ACC112 (cell line): ENCODE measurements around the gene SDE2.
"Not testable (repeated sequence)": the region's sequence is repeated elsewhere in the genome, so short reads cannot be mapped to it uniquely, and the experiment has no call there.

ENCODE experiments used
- H2AFZ ChIP-seq: fragments of 200-600 bp; sonication (generic); one replicate; pipeline ENCODE4 v1.6.0; 2017; ENCODE audit warnings: antibody characterized with exemption, low read length; ENCODE audit not compliant: unreplicated experiment
- H3K27ac ChIP-seq: fragments of 200-600 bp; sonication (generic); 2 replicates; pipeline ENCODE4 v1.5.1; 2014; ENCODE audit warnings: low read depth, mild to moderate bottlenecking, antibody characterized with exemption, low read length, moderate library complexity
- H3K27me3 ChIP-seq: fragments of 200-600 bp; sonication (generic); 2 replicates; pipeline ENCODE4 v1.6.1; 2014; ENCODE audit warnings: mild to moderate bottlenecking, antibody characterized with exemption, low read length, moderate library complexity, mixed read lengths; ENCODE audit not compliant: insufficient read depth
- H3K36me3 ChIP-seq: fragments of 200-600 bp; sonication (generic); 2 replicates; pipeline ENCODE4 v1.6.1; 2016; ENCODE audit warnings: mild to moderate bottlenecking, antibody characterized with exemption, low read length, moderate library complexity, mixed read lengths; ENCODE audit not compliant: insufficient read depth
- H3K4me1 ChIP-seq: fragments of 200-600 bp; sonication (generic); one replicate; pipeline ENCODE4 v1.6.1; 2016; ENCODE audit warnings: low read length, mixed read lengths; ENCODE audit not compliant: insufficient read depth, unreplicated experiment, control insufficient read depth
- H3K4me3 ChIP-seq: fragments of 200-600 bp; sonication (generic); 2 replicates; pipeline ENCODE4 v1.5.1; 2014; ENCODE audit warnings: mild to moderate bottlenecking, low read depth, low read length
- H3K79me2 ChIP-seq: fragments of 200-600 bp; sonication (generic); one replicate; pipeline ENCODE4 v1.6.0; 2016; ENCODE audit warnings: low read length; ENCODE audit not compliant: control insufficient read depth, unreplicated experiment, insufficient read depth

SDE2 gene

DNA sequence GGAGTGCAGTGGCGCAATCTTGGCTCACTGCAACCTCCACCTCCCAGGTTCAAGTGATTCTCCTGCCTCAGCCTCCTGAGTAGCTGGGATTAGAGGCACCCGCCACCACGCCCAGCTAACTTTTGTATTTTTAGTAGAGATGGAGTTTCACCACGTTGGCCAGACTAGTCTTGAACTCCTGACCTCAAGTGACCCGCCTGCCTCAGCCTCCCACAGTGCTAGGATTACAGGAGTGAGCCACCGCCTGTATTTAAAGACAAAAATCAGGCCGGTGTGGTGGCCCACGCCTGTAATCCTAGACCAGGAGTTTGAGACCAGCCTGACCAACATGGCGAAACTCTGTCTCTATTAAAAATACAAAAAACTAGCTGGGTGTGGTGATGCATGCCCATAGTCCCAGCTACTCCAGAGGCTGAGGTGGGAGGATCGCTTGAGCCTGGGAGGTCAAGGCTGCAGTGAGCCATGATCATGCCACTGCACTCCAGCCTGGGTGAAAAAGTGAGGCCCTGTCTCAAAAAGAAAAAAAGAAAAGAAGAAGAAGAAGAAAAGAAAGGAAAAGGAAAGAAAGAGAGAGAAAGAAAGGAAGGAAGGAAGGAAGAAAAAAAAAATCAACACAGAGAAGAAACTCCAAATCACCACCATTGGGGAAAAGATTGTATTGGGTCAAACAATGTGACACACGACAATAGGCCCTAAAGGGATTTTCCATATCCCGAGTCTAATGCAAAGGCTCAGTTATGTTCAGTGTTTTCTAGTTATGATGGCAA is 8.2 kb upstream of the SDE2 start:
- H3K36me3 ChIP-seq, H3K4me3 ChIP-seq, H3K27me3 ChIP-seq, H3K4me1 ChIP-seq, H3K79me2 ChIP-seq, H2AFZ ChIP-seq, H3K27ac ChIP-seq: not testable (repeated sequence)

DNA sequence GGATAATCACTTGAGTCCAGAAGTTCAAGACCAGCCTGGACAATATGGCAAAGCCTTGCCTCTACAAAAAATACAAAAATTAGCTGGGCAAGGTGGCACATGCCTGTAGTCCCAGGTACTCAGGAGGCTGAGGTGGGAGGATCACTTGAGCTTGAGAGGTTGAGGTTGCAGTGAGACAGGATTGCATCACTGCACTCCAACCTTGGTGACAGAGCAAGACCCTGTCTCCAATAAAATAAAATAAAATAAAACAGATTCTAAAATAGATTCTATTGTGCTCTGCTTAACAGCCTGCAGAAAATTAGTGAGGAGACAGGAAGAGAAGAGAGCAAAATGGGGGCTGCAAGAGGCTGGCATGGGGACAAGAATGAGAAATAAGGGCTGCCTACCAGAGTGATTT is 7.5 kb upstream of the SDE2 start:
- H3K36me3 ChIP-seq, result no peaks in the 10 kb centered on the region
- H3K4me3 ChIP-seq, result no peak overlapping the region
- H3K4me1 ChIP-seq, result no peaks in the 10 kb centered on the region
- no peaks in the 10 kb centered on the region for H3K79me2 ChIP-seq
- no peak overlapping the region for H3K27ac ChIP-seq
- H3K27me3 ChIP-seq, result no peaks in the 10 kb centered on the region
- H2AFZ ChIP-seq, result no peak overlapping the region

- no peaks in the 10 kb centered on the region for H3K36me3 ChIP-seq
- no peak overlapping the region for H2AFZ ChIP-seq
- no peak overlapping the region for H3K4me3 ChIP-seq
- peaks cover 4% of the 10 kb centered on the region for H3K4me1 ChIP-seq
- no peaks in the 10 kb centered on the region for H3K79me2 ChIP-seq
- no peak overlapping the region for H3K27ac ChIP-seq
- no peaks in the 10 kb centered on the region for H3K27me3 ChIP-seq
Measured at GRCh38 chr1:226004396-226004795, 5.3 kb upstream of the SDE2 start.

- Histone ChIP-seq H3K27me3 (no peaks in the 10 kb centered on the region), H3K79me2 (peaks cover 5% of the 10 kb centered on the region), H3K4me1 (peaks cover 4% of the 10 kb centered on the region), H3K4me3 (no peak overlapping the region), H3K36me3 (no peaks in the 10 kb centered on the region), H3K27ac (no peak overlapping the region), H2AFZ (no peak overlapping the region)
Measured at GRCh38 chr1:226003502-226004170, 4.5 kb upstream of the SDE2 start.

- no peak overlapping the region for H3K27ac ChIP-seq
Measured at GRCh38 chr1:226002667-226003501, 3.7 kb upstream of the SDE2 start.

DNA sequence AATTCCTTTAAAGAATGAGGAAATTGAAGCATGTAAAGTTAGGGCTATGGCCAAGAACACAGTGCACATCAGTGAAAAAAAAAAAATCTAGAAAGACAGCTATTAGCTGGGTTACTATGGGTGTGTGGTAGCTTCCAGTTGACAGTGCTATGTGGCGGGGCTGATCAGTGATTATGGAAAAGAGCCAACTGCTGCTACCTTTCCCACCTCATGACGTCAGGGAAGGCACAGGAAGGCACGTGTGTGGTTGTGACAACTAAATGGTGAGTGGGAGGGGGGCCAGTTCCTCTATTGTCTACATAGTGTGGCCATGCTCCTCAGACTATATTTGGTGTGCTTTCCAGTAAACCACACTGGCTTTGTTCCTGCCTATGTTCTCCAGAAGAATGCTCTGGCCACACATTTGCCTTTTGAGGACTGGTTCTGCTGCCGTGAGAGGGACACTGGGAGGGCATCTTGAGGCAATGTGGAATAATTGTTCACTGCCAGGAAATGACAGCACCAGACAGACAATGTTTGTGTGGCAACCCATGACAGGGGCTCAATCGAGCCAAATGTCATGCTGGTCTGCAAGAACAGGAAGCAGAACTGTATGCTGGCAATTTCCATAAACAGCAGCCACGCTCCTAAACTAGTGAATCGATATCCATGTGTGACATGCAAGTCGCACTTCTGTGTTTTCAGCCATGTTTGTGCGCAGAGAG is 3.0 kb upstream of the SDE2 start:
- Histone ChIP-seq H3K4me1 (peaks cover 12% of the 10 kb centered on the region), H3K79me2 (peaks cover 20% of the 10 kb centered on the region), H3K36me3 (no peaks in the 10 kb centered on the region), H3K4me3 (no peak overlapping the region), H2AFZ (no peak overlapping the region), H3K27ac (no peak overlapping the region), H3K27me3 (no peaks in the 10 kb centered on the region)

More at GRCh38 chr1:226002667-226003501, 3.7 kb upstream of the SDE2 start:
- H3K4me1 ChIP-seq, result peaks cover 4% of the 10 kb centered on the region
- H3K79me2 ChIP-seq, result peaks cover 13% of the 10 kb centered on the region
- no peaks in the 10 kb centered on the region for H3K27me3 ChIP-seq
- no peak overlapping the region for H2AFZ ChIP-seq
- H3K4me3 ChIP-seq, result no peak overlapping the region
- H3K36me3 ChIP-seq, result no peaks in the 10 kb centered on the region

GRCh38 chr1:226001088-226001487 is 1.9 kb upstream of the SDE2 start:
- no peaks in the 10 kb centered on the region for H3K27me3 ChIP-seq
- H3K36me3 ChIP-seq, result no peaks in the 10 kb centered on the region
- H3K4me1 ChIP-seq, result peaks cover 22% of the 10 kb centered on the region
- peaks cover 31% of the 10 kb centered on the region for H3K79me2 ChIP-seq
- no peak overlapping the region for H3K4me3 ChIP-seq
- no peak overlapping the region for H2AFZ ChIP-seq
- H3K27ac ChIP-seq, result no peak overlapping the region

- Histone ChIP-seq H3K79me2 (peaks cover 36% of the 10 kb centered on the region), H3K4me1 (peaks cover 26% of the 10 kb centered on the region)
- not testable (repeated sequence) for H3K27me3 ChIP-seq, H3K36me3 ChIP-seq, H3K4me3 ChIP-seq, H2AFZ ChIP-seq, H3K27ac ChIP-seq
Measured at GRCh38 chr1:226000493-226001081, 1.4 kb upstream of the SDE2 start.

GRCh38 chr1:225999912-226000337 is 782 bp upstream of the SDE2 start:
- H3K4me1 ChIP-seq, result peaks cover 26% of the 10 kb centered on the region
- peak overlapping the region; percentile 58; the same call in 1 of the 2 replicates for H3K27ac ChIP-seq
- H3K4me3 ChIP-seq, result peak overlapping the region; percentile 84
- H2AFZ ChIP-seq, result peak overlapping the region; percentile 97
- no peaks in the 10 kb centered on the region for H3K36me3 ChIP-seq
- H3K79me2 ChIP-seq, result peaks cover 42% of the 10 kb centered on the region
- no peaks in the 10 kb centered on the region for H3K27me3 ChIP-seq
